ENCODE measurements around the gene MED16. TPM values are rescaled to one million over a fixed set of nuclear protein-coding genes. Genes with fewer than 3 reads are reported as not detected.
A peak's percentile ranks its signal among the peaks of the same experiment; 100 is the strongest.
"Not testable (repeated sequence)": the region's sequence is repeated elsewhere in the genome, so short reads cannot be mapped to it uniquely, and the experiment has no call there.

MED16 gene
- total RNA-seq, 2 donors from 2014 or later: 29.4 to 33.6 TPM

DNA sequence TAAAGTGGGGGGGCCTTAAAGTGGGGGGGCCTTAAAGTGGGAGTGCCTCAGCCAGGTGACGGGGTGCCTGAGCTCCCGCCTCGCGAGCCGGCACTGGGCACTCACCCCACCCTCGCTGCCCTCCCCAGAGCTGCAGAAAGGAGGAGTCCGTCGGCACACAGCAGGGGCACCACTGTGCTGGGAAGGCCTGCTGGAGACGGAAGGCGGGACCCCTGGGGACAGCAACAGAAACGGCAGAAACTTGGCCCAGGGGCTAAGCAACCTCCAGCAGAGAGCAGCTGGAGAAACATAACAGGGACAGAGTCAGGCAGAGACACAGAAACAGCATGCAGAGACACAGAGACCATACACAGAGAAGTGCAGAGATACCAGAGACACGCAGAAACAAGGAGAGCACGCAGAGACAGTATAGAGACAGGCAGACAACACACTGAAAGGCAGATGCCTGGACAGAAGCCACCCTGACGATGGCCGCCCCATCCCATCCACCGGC is 25.6 kb downstream of the MED16 start:
- DNase-seq (ENCODE audit: low spot score): no peak
- intact Hi-C loops (cut with DNase I): no loop called here

DNA sequence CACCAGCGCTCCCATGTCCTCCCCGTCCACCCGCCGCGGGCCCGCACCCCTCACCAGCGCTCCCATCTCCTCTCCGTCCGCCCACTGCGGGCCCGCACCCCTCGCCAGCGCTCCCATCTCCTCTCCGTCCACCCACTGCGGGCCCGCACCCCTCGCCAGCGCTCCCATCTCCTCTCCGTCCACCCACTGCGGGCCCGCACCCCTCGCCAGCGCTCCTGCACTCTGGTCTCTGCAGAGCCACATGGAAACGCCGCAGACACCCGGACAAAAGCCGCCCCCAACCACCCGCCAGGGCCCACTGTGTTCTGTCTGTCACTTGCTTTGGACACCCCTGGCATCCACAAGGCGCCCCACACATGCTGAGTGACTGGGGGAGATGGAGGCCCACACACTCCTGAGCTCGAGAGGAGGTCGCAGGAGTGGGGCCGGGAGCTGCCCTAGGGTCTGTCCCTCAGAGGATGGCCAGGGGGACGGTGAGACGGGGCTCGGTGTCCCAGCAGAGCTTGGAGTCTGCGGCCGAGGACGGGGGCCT is 26.2 kb downstream of the MED16 start:
- DNase-seq (ENCODE audit: low spot score): no peak
- intact Hi-C loops (cut with DNase I): no loop called here

DNA sequence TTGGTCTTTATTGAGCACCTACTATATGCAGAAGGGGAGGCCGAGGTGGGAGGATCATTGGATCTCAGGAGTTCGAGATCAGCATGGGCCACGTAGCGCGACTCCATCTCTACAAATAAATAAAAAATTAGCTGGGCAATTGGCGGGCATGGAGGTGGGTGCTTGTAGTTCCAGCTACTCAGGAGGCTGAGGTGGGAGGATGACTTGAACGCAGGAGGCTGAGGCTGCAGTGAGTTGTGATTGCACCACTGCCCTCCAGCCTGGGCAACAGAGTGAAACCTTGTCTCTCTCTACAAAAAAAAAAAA is 29.7 kb downstream of the MED16 start:
- intact Hi-C loops (cut with DNase I): loop anchor here in 1 of 2 donors (2.0 kb wide), 2 partner anchors 56 to 120 kb away; no protein-coding TSS in a partner anchor

DNA sequence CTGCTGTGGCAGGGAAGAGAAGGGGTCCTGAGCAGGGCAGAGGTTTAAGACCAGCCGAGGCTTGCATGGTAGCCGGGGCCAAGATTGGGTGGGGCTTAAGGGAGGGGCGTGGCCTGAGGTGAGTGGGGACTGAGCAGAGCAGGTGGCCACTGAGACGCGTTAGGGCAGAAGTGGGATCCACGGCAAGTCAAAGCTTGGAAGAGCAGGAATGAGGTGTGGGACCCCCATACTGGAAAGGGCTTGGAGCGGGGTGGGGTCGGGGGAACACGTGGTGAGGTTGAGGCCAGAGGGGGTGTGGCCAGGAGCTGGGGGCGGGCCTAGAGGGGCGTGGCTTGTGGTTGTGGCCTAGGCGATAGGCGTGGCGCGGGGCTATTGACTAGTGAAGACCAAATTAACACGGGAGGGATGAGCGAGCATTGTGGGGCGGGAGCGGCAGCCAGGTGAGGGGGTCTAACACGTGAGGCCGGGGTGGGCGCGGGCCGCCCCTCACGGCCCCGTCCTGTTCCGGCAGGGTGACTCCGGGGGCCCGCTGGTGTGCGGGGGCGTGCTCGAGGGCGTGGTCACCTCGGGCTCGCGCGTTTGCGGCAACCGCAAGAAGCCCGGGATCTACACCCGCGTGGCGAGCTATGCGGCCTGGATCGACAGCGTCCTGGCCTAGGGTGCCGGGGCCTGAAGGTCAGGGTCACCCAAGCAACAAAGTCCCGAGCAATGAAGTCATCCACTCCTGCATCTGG is 30.2 kb downstream of the MED16 start:
- intact Hi-C loops (cut with DNase I): loop anchor here in 1 of 2 donors (2.0 kb wide), 2 partner anchors 56 to 120 kb away; no protein-coding TSS in a partner anchor
- DNase-seq (ENCODE audit: low spot score): peak; percentile 90

More for the DNA sequence above, 29.7 kb downstream of the MED16 start:
- DNase-seq (ENCODE audit: low spot score): no peak

DNA sequence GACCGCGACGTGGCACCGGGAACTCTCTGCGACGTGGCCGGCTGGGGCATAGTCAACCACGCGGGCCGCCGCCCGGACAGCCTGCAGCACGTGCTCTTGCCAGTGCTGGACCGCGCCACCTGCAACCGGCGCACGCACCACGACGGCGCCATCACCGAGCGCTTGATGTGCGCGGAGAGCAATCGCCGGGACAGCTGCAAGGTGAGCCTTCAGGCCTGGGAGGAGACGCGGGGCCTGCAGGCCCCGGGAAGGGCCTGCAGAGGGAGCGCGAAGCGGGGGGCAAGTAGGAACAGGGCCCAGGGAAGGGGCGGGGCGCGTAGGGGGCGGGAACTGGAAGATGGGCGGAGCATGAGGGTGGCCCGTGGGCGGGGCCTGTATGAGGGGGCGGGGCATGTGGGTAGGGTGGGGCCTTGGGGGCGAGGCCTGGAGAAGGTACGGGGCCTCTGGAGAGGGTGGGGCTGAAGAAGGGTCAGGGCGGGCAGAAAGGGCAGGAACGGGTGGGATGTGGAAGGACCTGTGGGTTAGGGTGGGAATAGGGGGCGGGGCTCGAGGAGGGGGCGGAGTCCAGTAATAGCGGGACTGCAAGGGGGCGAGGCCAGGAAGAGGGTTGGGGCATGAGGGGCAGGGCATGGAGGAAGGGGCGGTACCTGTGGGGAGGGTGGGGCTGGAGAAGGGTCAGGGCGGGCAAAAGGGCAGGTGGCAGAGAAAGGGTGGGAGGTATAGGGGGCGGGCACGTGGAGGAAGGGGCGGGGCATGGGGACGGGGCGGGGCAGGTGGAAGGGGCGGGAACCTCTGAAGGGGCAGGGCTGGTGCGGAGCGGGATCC is 31.0 kb downstream of the MED16 start:
- intact Hi-C loops (cut with DNase I): loop anchor here in 1 of 2 donors (2.0 kb wide), 2 partner anchors 57 to 121 kb away; no protein-coding TSS in a partner anchor
- DNase-seq (ENCODE audit: low spot score): no peak

DNA sequence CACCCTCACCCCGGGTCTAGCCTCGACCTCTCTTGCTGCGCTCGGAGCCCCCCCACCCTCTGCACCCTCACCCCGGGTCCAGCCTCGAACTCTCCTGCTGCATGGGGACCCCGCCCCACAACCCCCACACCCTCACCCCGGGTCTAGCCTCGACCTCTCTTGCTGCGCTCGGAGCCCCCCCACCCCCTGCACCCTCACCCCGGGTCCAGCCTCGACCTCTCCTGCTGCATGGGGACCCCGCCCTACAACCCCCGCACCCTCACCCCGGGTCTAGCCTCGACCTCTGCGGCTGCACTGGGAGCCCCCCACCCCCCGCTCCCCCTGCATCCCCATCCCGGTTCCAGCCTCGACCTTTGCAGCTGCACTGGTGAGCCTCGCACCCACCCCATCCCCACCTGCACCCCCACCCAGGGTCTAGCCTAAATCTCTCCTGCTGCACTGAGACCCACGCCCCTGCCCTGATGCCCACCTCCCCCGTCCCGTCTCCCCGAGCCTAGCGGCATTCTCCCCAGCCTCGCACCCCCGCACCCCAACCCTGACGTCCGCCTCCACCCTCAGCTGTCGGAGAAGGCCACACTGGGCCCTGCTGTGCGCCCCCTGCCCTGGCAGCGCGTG is 31.7 kb downstream of the MED16 start:
- no peak for DNase-seq (ENCODE audit: low spot score)
- intact Hi-C loops (cut with DNase I): no loop called here

DNA sequence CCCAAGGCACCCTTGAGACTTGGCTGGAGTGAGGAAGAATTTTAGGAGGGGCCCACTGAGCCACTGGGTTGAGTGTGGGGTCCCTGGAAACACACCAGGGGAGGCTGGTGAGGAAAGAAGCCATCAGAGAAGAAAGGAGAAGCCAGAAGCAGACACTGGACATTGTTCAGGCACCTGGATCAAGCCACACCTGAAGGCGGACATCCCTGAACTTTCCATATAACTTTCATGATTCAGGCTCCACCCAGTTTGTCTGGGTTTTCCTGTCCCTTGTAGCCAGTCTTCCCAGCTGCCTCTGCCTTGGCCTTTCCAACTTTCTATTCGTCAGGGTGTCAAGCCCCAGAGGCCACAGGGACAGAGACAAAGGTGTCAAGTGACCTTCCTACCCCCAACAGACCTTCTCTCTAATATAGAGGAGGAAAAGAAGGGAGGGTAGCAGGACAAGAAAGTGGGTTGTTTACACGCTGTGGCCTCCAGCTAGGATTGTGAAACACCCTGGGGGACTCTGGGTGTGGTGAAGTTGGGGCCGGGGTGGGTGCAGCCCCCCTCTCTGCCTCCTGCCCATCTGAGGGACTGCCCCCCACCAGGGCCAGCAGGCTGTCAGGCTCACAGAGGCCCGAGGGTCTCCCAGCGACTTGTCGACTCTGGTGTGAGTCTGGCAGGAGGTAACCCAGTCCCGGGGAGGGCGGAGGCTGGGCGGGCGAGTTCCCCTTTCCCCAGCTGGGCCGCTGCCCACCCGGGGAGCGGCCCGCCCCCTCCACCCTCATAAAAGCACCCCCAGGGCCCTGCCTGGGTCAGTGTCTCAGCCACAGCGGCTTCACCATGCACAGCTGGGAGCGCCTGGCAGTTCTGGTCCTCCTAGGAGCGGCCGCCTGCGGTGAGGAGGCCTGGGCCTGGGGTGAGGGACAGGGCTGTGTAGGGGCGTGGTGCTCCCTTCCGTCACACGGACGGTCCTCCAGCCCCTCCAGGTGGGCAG is 33.8 kb downstream of the MED16 start, which contains the start of gene CFD:
CFD (plus strand) TSS at position 797 of the 976 bp plus-strand sequence; CDS start at position 823, 26 bp downstream.
- DNase-seq (ENCODE audit: low spot score): peak; percentile 92
- intact Hi-C loops (cut with DNase I): loop anchor here in 1 of 2 donors (1.0 to 10.0 kb wide), 2 partner anchors 60 to 126 kb away; partner anchors contain the start of gene WDR18

DNA sequence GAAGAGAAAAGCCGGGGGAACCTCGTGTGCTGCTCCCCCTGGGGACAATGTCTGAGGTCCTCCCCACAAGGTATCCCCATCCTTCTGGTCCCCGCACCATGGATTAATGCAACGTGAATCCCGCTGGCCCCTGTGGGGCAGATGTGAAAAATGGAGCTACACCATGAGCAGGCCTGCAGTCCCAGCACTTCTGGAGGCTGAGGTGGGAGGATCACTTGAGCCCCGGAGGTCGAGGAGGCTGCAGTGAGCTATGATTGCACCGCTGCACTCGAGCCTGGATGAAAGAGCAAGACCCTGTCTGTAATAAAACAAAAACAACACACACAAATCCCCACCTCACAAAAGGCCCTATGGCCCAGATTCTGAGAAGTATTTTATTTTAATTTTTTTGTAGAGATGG is 34.7 kb downstream of the MED16 start:
- DNase-seq (ENCODE audit: low spot score): no peak
- intact Hi-C loops (cut with DNase I): loop anchor here in 1 of 2 donors (10.0 kb wide), 1 partner anchor 127 kb away; the partner anchor contains the start of gene WDR18

DNA sequence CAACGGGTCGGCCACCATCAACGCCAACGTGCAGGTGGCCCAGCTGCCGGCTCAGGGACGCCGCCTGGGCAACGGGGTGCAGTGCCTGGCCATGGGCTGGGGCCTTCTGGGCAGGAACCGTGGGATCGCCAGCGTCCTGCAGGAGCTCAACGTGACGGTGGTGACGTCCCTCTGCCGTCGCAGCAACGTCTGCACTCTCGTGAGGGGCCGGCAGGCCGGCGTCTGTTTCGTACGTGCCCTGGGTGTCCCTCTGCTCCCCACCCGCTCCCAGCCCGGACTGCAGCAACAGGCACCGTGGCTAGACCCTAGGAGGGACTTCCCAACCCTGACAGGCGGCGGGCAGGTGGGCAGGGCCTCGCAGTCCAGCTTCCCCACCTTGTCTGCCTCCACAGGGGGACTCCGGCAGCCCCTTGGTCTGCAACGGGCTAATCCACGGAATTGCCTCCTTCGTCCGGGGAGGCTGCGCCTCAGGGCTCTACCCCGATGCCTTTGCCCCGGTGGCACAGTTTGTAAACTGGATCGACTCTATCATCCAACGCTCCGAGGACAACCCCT is 37.3 kb downstream of the MED16 start:
- intact Hi-C loops (cut with DNase I): loop anchor here in 1 of 2 donors (10.0 kb wide), 1 partner anchor 129 kb away; the partner anchor contains the start of gene WDR18
- no peak for DNase-seq (ENCODE audit: low spot score)

DNA sequence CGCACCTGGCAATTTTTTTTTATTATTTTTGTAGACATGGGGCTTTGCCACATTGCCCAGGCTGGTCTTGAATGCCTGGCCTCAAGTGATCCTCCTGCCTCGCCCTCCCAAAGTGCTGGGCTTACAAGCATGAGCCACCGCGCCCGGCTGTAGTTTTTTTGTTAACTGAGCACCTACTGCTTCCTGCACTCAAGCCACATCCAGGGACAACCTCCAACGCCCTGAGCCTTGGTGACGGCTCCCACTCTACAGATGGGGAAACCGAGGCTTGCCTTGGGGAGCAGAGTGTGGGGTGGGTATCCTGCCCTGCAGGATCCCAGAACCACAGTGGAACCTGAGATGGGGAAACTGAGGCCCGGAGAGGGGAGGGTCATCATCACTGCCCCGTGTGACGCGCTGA is 37.8 kb downstream of the MED16 start:
- DNase-seq (ENCODE audit: low spot score): no peak
- intact Hi-C loops (cut with DNase I): loop anchor here in 1 of 2 donors (10.0 kb wide), 1 partner anchor 130 kb away; the partner anchor contains the start of gene WDR18

DNA sequence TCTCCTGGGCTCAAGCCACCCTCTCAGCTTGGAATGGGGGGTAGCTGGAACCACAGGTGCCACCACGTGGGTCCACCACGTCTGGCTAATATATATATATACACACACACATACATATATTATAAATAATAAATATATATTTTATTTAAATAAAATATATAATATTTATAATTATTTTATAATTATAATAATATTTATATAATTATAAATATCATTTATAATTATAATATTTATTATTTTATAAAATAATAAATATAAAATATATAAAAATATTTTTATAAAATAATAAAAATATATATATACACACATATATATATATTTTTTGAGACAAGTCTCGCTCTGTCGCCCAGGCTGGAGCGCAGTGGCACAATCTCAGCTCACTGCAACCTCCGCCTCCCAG is 38.4 kb downstream of the MED16 start:
- DNase-seq (ENCODE audit: low spot score): no peak
- intact Hi-C loops (cut with DNase I): loop anchor here (5.0 to 10.0 kb wide), 2 partner anchors 82 to 130 kb away; partner anchors contain the start of gene WDR18 (in 1 of the 2)

DNA sequence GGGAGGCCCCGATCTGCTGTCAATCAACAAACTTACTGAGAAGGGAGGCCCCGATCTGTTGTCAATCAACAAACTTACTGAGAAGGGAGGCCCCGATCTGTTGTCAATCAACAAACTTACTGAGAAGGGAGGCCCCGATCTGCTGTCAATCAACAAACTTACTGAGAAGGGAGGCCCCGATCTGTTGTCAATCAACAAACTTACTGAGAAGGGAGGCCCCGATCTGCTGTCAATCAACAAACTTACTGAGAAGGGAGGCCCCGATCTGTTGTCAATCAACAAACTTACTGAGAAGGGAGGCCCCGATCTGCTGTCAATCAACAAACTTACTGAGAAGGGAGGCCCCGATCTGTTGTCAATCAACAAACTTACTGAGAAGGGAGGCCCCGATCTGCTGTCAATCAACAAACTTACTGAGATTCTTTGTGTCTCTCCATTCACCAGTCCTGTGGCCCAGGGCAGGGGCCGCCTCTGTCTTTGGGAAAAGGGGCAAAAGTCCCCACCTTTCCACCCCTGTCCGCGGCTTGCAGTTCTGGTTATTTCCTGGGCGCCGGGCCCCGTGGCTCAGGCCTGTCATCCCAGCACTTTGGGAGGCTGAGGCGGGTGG is 39.3 kb downstream of the MED16 start:
- DNase-seq (ENCODE audit: low spot score): not testable (repeated sequence)
- intact Hi-C loops (cut with DNase I): loop anchor here (5.0 to 10.0 kb wide), 2 partner anchors 81 to 131 kb away; partner anchors contain the start of gene WDR18 (in 1 of the 2)

DNA sequence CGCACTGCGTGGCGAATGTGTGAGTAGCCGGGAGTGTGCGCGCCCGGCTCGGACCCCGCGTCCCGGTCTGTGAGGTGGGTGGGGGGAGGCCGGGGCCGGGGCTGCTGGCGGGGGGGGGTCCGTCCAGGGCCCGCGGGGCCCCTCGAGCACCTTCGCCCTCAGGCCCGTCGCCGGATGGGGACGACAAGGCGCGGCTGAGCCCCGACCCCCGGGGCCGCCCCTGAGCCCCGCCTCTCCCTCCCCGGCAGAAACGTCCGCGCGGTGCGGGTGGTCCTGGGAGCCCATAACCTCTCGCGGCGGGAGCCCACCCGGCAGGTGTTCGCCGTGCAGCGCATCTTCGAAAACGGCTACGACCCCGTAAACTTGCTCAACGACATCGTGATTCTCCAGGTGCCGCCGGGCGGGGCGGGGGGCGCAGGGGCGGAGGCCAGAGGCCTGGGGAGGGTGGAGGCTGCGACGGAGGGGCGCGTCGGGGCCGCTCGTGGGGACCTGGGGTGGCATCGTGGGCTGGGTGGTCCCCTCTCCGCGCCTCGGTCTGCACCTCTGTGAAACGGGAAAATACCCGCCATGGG is 39.9 kb downstream of the MED16 start:
- intact Hi-C loops (cut with DNase I): loop anchor here (5.0 to 10.0 kb wide), 2 partner anchors 81 to 132 kb away; partner anchors contain the start of gene WDR18 (in 1 of the 2)
- no peak for DNase-seq (ENCODE audit: low spot score)

DNA sequence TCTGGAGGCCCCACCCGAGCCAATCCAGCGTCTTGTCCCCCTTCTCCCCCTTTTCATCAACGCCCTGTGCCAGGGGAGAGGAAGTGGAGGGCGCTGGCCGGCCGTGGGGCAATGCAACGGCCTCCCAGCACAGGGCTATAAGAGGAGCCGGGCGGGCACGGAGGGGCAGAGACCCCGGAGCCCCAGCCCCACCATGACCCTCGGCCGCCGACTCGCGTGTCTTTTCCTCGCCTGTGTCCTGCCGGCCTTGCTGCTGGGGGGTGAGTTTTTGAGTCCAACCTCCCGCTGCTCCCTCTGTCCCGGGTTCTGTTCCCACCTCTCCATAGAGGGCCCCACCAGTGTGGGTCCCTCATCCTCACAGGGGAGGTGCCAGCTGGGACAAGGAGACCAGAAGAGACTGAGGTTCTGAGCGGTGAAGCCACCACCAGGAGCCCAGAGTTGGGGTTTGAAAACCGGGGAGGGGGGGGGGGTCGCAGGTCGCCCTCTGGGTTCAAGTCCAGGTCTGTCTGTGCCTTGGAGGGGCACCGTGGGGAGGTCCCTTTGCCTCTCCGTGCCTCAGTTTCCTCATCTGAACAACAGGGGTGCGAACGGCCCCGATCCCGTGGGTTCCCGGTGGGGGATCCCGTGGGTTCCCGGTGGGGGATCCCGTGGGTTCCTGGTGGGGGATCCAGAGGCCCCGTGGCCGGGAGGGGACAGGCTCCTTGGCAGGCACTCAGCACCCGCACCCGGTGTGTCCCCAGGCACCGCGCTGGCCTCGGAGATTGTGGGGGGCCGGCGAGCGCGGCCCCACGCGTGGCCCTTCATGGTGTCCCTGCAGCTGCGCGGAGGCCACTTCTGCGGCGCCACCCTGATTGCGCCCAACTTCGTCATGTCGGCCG is 40.6 kb downstream of the MED16 start, which contains the start of gene ELANE:
ELANE (plus strand) TSS at position 168 of the 878 bp plus-strand sequence; CDS start at position 194, 26 bp downstream.
- no peak for DNase-seq (ENCODE audit: low spot score)

DNA sequence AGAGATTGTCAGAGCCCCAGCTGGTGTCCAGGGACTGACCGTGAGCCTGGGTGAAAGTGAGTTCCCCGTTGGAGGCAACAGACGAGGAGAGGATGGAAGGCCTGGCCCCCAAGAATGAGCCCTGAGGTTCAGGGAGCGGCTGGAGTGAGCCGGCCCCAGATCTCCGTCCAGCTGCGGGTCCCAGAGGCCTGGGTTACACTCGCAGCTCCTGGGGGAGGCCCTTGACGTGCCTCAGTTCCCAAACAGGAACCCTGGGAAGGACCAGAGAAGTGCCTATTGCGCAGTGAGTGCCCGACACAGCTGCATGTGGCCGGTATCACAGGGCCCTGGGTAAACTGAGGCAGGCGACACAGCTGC is 42.0 kb downstream of the MED16 start:
- no peak for DNase-seq (ENCODE audit: low spot score)
- intact Hi-C loops (cut with DNase I): loop anchor here (5.0 to 10.0 kb wide), 2 partner anchors 79 to 134 kb away; partner anchors contain the start of gene WDR18 (in 1 of the 2)

More for the DNA sequence above, 40.6 kb downstream of the MED16 start, which contains the start of gene ELANE:
- intact Hi-C loops (cut with DNase I): loop anchor here (5.0 to 10.0 kb wide), 2 partner anchors 80 to 132 kb away; partner anchors contain the start of gene WDR18 (in 1 of the 2)

All from posterior vena cava (tissue), 2 donors.